AG10803 (cell line): ENCODE data around the gene EPO.

Experiments used
- DNase-seq: peaks from one replicate; pipeline ENCODE4 v3.0.0; 2010; ENCODE audit warnings: low read depth
- H3K4me3 ChIP-seq: 2 replicates; pipeline ENCODE4 v1.5.1; 2011; ENCODE audit warnings: mild to moderate bottlenecking, low read length, control low read depth
- CTCF ChIP-seq: conservative IDR thresholded peaks from 2 replicates; pipeline ENCODE4 v1.5.1; 2011; ENCODE audit warnings: mild to moderate bottlenecking, low read length, control low read depth, inconsistent platforms

The EPO gene

GRCh38 chr7:100720279-100720670, at the start of gene EPO:
TSS of gene EPO (plus strand) at chr7:100720468. CDS start at chr7:100720981, 513 bp downstream.
- peak within 1 kb of the TSS; percentile 3; the same call in 1 of the 2 replicates for H3K4me3 ChIP-seq
- no peak for DNase-seq
- no peak for TF ChIP-seq CTCF

DNA sequence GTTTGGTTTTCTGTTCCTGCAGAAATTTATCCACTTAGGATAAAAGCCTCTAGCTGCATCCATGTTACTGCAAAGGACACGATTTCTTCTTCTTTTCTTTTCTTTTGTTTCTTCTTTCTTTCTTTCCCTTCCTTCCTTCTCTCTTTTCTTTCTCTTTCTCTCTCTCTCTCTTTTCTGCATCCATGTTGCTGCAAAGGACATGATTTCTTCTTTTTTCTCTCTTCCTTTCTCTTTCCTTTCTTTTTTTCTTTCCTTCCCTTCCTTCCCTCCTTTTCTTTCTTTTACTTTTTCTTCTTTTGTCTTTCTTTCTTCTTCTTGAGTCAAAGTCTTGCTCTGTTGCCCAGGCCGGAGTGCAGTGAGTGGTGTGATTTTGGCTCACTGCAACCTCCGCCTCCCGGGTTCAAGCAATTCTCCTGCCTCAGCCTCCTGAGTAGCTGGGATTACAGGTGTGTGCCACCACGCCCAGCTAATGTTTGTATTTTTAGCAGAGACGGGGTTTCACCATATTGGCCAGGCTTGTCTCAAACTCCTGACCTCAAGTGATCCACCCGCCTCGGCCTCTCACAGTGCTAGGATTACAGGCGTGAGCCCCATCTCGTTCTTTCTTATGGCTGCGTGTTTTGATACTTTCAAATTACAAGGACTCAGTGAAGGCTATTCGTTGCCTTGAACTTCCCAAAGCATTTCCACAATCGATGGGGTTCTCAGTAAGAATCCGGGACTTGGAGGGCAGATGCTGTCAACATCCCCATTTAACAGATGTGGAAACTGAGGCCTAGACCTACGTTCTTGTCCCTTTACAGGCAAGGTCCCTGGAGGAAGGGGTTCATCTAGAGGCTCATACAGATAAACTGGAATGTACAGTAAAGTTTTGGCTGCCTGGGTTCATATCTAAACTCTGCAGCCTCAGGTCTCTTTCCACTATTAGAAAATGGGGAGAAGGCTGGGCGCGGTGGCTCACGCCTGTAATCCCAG, 48.6 kb upstream of the EPO start:
- no peak for TF ChIP-seq CTCF
- H3K4me3 ChIP-seq, result no peak overlapping the region
- no peak for DNase-seq

DNA sequence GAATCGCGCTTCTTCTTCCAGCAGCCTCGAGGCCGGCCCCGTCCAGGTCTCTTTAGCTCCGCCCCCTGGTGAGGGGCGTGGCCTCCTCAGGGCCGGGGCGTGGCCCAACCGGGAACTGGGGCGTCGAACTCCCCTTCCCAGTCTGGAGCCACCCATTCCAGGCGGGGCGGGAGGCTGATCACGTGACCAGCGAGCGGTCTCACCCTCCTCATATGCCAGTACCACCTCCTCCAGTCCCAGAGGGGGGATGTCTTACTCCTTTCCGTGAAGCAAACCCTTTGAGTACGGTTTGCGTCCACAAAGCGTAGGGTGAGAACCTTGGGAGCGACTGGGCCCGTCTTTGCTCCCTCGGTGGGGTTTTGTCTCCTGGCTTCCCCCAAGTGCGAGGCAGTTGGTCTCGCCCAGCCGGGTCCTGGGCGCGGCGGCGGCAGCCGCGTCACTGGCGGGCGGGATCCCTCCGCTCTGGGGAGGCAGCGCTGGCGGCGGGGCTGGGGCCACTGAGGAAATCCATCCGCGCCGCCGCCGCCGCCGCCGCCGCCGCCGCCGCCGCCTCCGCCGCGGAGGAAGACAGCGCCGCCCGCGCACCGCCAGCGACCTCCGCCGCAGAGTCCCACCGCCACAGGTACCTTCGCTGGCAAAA, 46.8 kb upstream of the EPO start, which contains the start of gene GNB2:
Gene GNB2 (plus strand): TSS at position 439 of the 640 bp plus-strand sequence. CDS start 2,526 bp downstream, outside the sequence.
- TF ChIP-seq CTCF, result no peak
- H3K4me3 ChIP-seq, result peak within 1 kb of the TSS; percentile 92
- peak; percentile 99 for DNase-seq

DNA sequence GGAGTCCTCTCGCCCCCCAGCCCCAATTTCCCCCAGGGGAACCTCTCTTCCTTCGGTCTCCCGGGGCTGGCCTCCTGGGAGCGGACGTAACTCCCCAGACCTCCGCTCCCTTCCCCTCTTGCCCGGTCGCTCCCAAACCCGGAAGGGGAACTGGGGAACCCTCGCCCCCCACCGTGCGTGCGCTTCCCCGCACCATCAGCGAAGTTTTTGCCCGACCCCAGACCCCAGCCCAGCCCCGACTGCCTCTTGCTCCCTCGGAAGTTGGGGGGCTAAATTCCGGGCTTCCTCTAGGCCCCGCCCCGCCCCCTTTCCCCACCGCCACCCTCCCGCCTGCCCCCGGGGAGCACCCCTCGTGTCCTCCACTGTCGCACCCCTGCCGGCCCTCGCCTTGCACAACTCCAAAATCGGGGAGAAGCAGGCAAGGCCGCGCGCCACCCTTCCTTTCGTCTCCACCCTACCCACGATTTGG, 46.3 kb upstream of the EPO start:
- peak overlapping the region; percentile 92 for H3K4me3 ChIP-seq
- DNase-seq, result peak; percentile 36
- TF ChIP-seq CTCF, result no peak

- peak overlapping the region; percentile 92 for H3K4me3 ChIP-seq
- TF ChIP-seq CTCF, result no peak
- no peak for DNase-seq
Observed at GRCh38 chr7:100674411-100675104, 45.7 kb upstream of the EPO start.

DNA sequence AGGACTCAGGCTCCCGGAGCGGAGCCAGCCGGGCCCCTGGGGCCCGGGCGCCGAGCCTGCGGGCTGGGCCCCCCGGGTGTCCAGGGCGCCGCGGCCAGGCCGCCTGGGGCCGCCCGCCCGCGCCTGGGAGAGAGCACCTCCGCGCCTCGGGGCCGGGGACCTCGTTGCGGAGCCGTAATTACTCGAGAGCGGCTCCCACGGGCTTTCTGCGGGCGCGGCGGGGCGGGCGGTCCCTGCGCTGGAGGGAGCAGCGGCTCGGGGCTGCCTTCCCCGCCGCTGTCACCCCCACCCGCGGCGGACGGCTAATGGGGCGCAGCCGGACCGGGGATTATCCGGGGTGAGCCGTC, 45.2 kb upstream of the EPO start:
- DNase-seq, result no peak
- TF ChIP-seq CTCF, result no peak
- H3K4me3 ChIP-seq, result peak overlapping the region; percentile 92
